Measurements from ENCODE around the gene KLK14. TPM values are rescaled to one million over a fixed set of nuclear protein-coding genes. Genes with fewer than 3 reads are reported as not detected.
A peak's percentile ranks its signal among the peaks of the same experiment; 100 is the strongest.

Gene KLK14
- total RNA-seq, 1 experiment from 2014 or later, result 0.76 TPM

DNA sequence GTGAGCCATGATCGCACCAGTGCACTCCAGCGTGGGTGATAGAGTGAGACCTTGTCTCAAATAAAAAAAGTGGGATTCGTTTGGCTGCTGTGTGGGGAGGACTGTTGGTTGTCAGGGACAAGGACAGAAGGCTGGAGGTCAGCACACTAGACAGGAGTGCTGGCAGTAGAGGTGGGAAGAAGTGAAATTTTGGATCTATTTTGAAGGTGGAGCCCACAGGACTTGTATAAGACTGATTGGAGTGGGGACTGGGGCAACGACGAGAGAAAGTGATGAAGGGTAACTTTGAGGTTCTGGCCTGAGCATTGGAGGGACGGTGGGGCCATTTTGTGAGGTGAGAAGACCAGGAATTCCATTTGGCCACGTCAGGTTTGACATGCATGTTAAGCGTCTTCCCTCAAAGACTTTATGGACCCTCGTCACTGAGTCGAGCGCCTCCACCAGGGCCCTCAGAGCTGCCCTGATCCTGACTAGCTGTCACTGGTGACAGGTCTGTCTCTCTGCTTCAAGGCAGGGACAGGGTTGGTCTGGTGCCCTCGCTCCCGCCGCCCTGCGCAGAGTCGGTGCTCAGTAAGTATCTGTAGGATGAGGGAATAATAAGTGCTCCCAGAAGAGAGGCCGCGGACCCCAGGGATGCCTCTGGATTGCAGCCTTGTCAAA is 24.8 kb upstream of the KLK14 start:
- POLR2A ChIA-PET, result no interaction called here
- CTCF ChIA-PET, result no interaction called here
- peak; percentile 33 for ATAC-seq

More for the DNA sequence above, 24.8 kb upstream of the KLK14 start:
- Histone ChIP-seq H3K4me2 (ENCODE audit: low read length) (peak overlapping the region; percentile 97), H3K27me3 (ENCODE audit: insufficient read depth, low read length) (no peaks in the 10 kb centered on the region), H2AFZ (ENCODE audit: low read depth, low read length, poor library complexity, severe bottlenecking) (no peak overlapping the region), H3K79me2 (ENCODE audit: insufficient read depth, low read length) (peaks cover 40% of the 10 kb centered on the region), H4K20me1 (ENCODE audit: insufficient read depth) (no peaks in the 10 kb centered on the region), H3K36me3 (ENCODE audit: control insufficient read depth in 1 of 2, insufficient read depth in 2 of 2, low read length in 2 of 2) (peaks cover 6 to 12% of the 10 kb centered on the region in 2 experiments; a peak in 3 of 4 replicates), H3K4me1 (ENCODE audit: control insufficient read depth in 1 of 2, insufficient read depth in 2 of 2, low read length in 2 of 2) (peaks cover 19 to 37% of the 10 kb centered on the region in 2 experiments), H3K9me3 (ENCODE audit: control insufficient read depth in 1 of 2, insufficient read depth in 1 of 2, low read depth in 1 of 2, low read length in 2 of 2) (no peaks in the 10 kb centered on the region), H3K9ac (ENCODE audit: low read length) (peak overlapping the region; percentile 70), H3K27ac (ENCODE audit: low read depth, low read length) (peak overlapping the region; percentile 44), H3K4me3 (replicated peaks in 1 of 2; ENCODE audit: low read depth in 1 of 2, low read length in 2 of 2) (peak overlapping the region; percentile 93 to 95), H3K9me2 (ENCODE audit: insufficient read depth) (no peaks in the 10 kb centered on the region)
- RAD21 ChIA-PET (ENCODE audit: low non-redundant PET in 1 of 2, low total read pairs in 2 of 2, uncharacterized antibody in 2 of 2, unreplicated experiment in 2 of 2), result no interaction called here
- BruUV-seq (replicated peaks), result TSS peak; percentile 62
- peak; percentile 15 for DNase-seq (ENCODE audit: low read depth, low spot score)
- TF ChIP-seq ZNF274 (IDR thresholded peaks at IDR 0.05; ENCODE audit: low read depth, low read length) (no peak), CTCF (IDR thresholded peaks at IDR 0.05 in 2 of 3, conservative IDR thresholded peaks at IDR 0.05 in 1 of 3; ENCODE audit: borderline replicate concordance in 1 of 3, insufficient read depth in 1 of 3, low read depth in 2 of 3, low read length in 2 of 3) (0 out of 6 replicates have a peak, but pooled peaks of 1 of the 3 experiments have one; percentile 3), ZFX (IDR thresholded peaks at IDR 0.05) (no peak), SP1 (IDR thresholded peaks at IDR 0.05; ENCODE audit: low read depth) (no peak)
- intact Hi-C loops (cut with micrococcal nuclease), result no loop called here

All from HCT116 (cell line).